NB4 (cell line): ENCODE measurements around the gene SLC22A6.
"Not testable (repeated sequence)": the region's sequence is repeated elsewhere in the genome, so short reads cannot be mapped to it uniquely, and the experiment has no call there.

Experiments
- CTCF ChIP-seq: IDR thresholded peaks from one replicate; pipeline ENCODE4 v1.5.1; 2012; ENCODE audit warnings: low read depth, low read length
- POLR2A ChIP-seq: IDR thresholded peaks from 2 replicates; pipeline ENCODE4 v1.6.1; 2011; ENCODE audit warnings: mild to moderate bottlenecking; ENCODE audit not compliant: insufficient read length; ENCODE audit errors: extremely low read depth

DNA sequence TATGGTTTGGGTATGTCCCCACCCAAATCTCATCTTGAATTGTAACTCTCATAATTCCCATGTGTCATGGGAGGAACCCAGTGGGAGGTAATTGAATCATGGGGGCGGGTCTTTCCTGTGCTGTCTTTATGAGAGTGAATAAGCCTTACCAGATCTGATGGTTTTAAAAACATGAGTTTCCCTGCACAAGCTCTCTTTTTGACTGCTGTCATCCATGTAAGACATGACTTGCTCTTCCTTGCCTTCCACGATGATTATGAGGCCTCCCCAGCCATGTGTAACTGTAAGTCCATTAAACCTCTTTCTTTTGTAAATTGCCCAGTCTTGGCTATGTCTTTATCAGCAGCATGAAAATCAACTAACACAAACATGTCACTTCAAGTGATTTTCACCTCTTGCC is 47.2 kb downstream of the SLC22A6 start:
- not testable (repeated sequence) for TF ChIP-seq CTCF, POLR2A
